HEK293 (cell line): ENCODE data around the gene OR13J1.

Experiments
- CTCF ChIA-PET: fragments of 350-600 bp; formaldehyde crosslinking; extraction: SDS; loops from one replicate; lab custom pipeline; 2021; ENCODE audit warnings: antibody characterized with exemption; lab: Yijun Ruan, JAX
- POLR2A ChIA-PET: fragments of 300-600 bp; formaldehyde crosslinking; extraction: SDS; loops from one replicate; lab custom pipeline; 2020; ENCODE audit warnings: antibody characterized with exemption, inconsistent platforms; lab: Yijun Ruan, JAX
- H3K27ac ChIP-seq: fragments of 200-500 bp; sonication (Bioruptor generic); 2 replicates; pipeline ENCODE4 v1.5.1; 2014; ENCODE audit warnings: low read depth, low read length, control low read depth, inconsistent platforms; ENCODE audit errors: extremely low read depth
- H3K36me3 ChIP-seq, 2 experiments: fragments of 200-500 bp in 1 of 2; sonication (Bioruptor generic) in 1 of 2; 1 replicate in 1 of 2; 2 replicates in 1 of 2; pipeline ENCODE4 v1.5.1; 2014 to 2017; ENCODE audit warnings: inconsistent platforms in 2 of 2, low read length in 2 of 2; ENCODE audit not compliant: control insufficient read depth in 2 of 2, insufficient read depth in 1 of 2
- H3K4me1 ChIP-seq: fragments of 200-500 bp; sonication (Bioruptor generic); 2 replicates; pipeline ENCODE4 v1.5.1; 2014; ENCODE audit warnings: mild to moderate bottlenecking, low read length, inconsistent platforms; ENCODE audit not compliant: control insufficient read depth, insufficient read depth
- H3K4me3 ChIP-seq: 2 replicates; pipeline ENCODE4 v1.5.1; 2011; ENCODE audit warnings: low read depth, mild to moderate bottlenecking, control low read depth, low read length, moderate library complexity
- H3K9me3 ChIP-seq: fragments of 200-500 bp; sonication (Bioruptor generic); 2 replicates; pipeline ENCODE4 v1.5.1; 2014; ENCODE audit warnings: low read depth, low read length, inconsistent platforms; ENCODE audit not compliant: control insufficient read depth, insufficient read depth
- GLI2 ChIP-seq: fragments of 450-650 bp; formaldehyde crosslinking; IDR thresholded peaks from 2 replicates; pipeline ENCODE4; 2017; ENCODE audit warnings: missing biosample characterization, missing genetic modification characterization, low read depth, borderline replicate concordance
- OSR2 ChIP-seq: fragments of 450-650 bp; formaldehyde crosslinking; IDR thresholded peaks from 2 replicates; pipeline ENCODE4 v1.5.1; 2016; ENCODE audit warnings: missing biosample characterization, missing genetic modification characterization
- TSHZ1 ChIP-seq: fragments of 450-650 bp; formaldehyde crosslinking; IDR thresholded peaks from 2 replicates; pipeline ENCODE4 v1.5.1; 2016; ENCODE audit warnings: missing biosample characterization, missing genetic modification characterization, borderline replicate concordance
- ZNF140 ChIP-seq: fragments of 450-650 bp; formaldehyde crosslinking; IDR thresholded peaks from 2 replicates; pipeline ENCODE4 v1.5.1; 2016; ENCODE audit warnings: missing biosample characterization, missing genetic modification characterization
- ZNF175 ChIP-seq: fragments of 450-650 bp; formaldehyde crosslinking; IDR thresholded peaks from 2 replicates; pipeline ENCODE4 v1.5.1; 2016; ENCODE audit warnings: missing biosample characterization, missing genetic modification characterization
- ZNF292 ChIP-seq: fragments of 450-650 bp; formaldehyde crosslinking; IDR thresholded peaks from 2 replicates; pipeline ENCODE4 v1.5.1; 2016; ENCODE audit warnings: low read depth, missing biosample characterization, missing genetic modification characterization, borderline replicate concordance
- ZNF366 ChIP-seq: fragments of 450-650 bp; formaldehyde crosslinking; conservative IDR thresholded peaks from 2 replicates; pipeline ENCODE4 v1.5.1; 2016; ENCODE audit warnings: missing biosample characterization, missing genetic modification characterization
- ZNF37A ChIP-seq: fragments of 450-650 bp; IDR thresholded peaks from 2 replicates; pipeline ENCODE4 v1.5.1; 2018; ENCODE audit warnings: missing biosample characterization, missing genetic modification characterization
- ZNF488 ChIP-seq: fragments of 450-650 bp; formaldehyde crosslinking; IDR thresholded peaks from 2 replicates; pipeline ENCODE4 v1.5.1; 2016; ENCODE audit warnings: missing biosample characterization, missing genetic modification characterization
- ZNF530 ChIP-seq: fragments of 450-650 bp; formaldehyde crosslinking; IDR thresholded peaks from 2 replicates; pipeline ENCODE4 v1.5.1; 2016; ENCODE audit warnings: low read depth, missing biosample characterization, missing genetic modification characterization
- ZNF549 ChIP-seq: fragments of 450-650 bp; IDR thresholded peaks from 2 replicates; pipeline ENCODE4 v1.5.1; 2018; ENCODE audit warnings: missing biosample characterization, missing genetic modification characterization, mild to moderate bottlenecking, inconsistent platforms, moderate library complexity
- ZNF621 ChIP-seq: fragments of 450-650 bp; formaldehyde crosslinking; IDR thresholded peaks from 2 replicates; pipeline ENCODE4 v1.5.1; 2017; ENCODE audit warnings: missing biosample characterization, missing genetic modification characterization
- TF ChIP-seq, protein P1 (sequence below): fragments of 450-650 bp; formaldehyde crosslinking; IDR thresholded peaks from 2 replicates; pipeline ENCODE4 v1.5.1; 2016; ENCODE audit warnings: missing biosample characterization, missing genetic modification characterization
- TF ChIP-seq, protein P2 (sequence below): fragments of 450-650 bp; formaldehyde crosslinking; IDR thresholded peaks from 2 replicates; pipeline ENCODE4 v1.5.1; 2016; ENCODE audit warnings: missing biosample characterization, missing genetic modification characterization, low read depth

Gene OR13J1

DNA sequence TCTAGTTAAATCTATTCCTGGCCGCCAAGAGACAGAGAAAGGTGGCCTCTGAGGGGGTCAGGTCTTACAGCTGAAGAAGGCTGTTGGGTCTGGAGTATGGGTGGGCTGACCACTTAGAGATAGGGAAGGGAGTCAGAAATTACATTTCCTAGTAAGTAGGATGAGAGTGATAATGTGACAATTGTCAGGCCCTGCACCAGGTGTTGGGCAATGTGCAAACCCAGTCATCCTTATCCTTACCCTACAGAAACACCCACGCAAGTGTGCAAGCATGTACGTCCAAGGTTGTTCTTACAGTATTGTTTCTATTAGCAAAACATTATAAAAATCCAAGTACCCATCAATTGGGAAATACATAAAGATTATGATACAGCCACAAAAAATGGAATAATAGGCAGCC lies 48.6 kb upstream of the OR13J1 start:
- TF ChIP-seq ZNF37A (tag by site-specific recombination): no peak
- TF ChIP-seq, protein P1, sequence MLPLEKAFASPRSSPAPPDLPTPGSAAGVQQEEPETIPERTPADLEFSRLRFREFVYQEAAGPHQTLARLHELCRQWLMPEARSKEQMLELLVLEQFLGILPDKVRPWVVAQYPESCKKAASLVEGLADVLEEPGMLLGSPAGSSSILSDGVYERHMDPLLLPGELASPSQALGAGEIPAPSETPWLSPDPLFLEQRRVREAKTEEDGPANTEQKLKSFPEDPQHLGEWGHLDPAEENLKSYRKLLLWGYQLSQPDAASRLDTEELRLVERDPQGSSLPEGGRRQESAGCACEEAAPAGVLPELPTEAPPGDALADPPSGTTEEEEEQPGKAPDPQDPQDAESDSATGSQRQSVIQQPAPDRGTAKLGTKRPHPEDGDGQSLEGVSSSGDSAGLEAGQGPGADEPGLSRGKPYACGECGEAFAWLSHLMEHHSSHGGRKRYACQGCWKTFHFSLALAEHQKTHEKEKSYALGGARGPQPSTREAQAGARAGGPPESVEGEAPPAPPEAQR (tag by site-specific recombination): no peak
- no peak for TF ChIP-seq ZNF488 (tag by site-specific recombination)
- TF ChIP-seq, protein P2, sequence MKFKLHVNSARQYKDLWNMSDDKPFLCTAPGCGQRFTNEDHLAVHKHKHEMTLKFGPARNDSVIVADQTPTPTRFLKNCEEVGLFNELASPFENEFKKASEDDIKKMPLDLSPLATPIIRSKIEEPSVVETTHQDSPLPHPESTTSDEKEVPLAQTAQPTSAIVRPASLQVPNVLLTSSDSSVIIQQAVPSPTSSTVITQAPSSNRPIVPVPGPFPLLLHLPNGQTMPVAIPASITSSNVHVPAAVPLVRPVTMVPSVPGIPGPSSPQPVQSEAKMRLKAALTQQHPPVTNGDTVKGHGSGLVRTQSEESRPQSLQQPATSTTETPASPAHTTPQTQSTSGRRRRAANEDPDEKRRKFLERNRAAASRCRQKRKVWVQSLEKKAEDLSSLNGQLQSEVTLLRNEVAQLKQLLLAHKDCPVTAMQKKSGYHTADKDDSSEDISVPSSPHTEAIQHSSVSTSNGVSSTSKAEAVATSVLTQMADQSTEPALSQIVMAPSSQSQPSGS (tag by site-specific recombination): no peak
- no peak for TF ChIP-seq GLI2 (tag by site-specific recombination)
- no peak for TF ChIP-seq ZNF292 (tag by site-specific recombination)
- TF ChIP-seq ZNF621 (tag by site-specific recombination): no peak
- no peak for TF ChIP-seq TSHZ1 (tag by site-specific recombination)
- POLR2A ChIA-PET: no interaction called here
- Histone ChIP-seq H3K36me3 (no peaks in the 10 kb centered on the region), H3K4me3 (no peak overlapping the region), H3K4me1 (no peaks in the 10 kb centered on the region), H3K27ac (no peak overlapping the region), H3K9me3 (no peaks in the 10 kb centered on the region)
- CTCF ChIA-PET: interaction anchor here (1.2 to 6.5 kb wide), 3 partner anchors 8 to 27 kb away, joined by 4 to 45 read pairs (median 6); partner anchors contain the start of gene SPAAR

GRCh38 chr9:35917261-35917660 lies 47.1 kb upstream of the OR13J1 start:
- Histone ChIP-seq H3K4me3 (no peak overlapping the region), H3K27ac (no peak overlapping the region), H3K36me3 (no peaks in the 10 kb centered on the region), H3K9me3 (no peaks in the 10 kb centered on the region), H3K4me1 (no peaks in the 10 kb centered on the region)
- ChIA-PET POLR2A (no interaction called here), CTCF (interaction anchor here (0.5 to 1.7 kb wide), 4 partner anchors 32 to 127 kb away, joined by 3 to 4 read pairs (median 3); no protein-coding TSS in a partner anchor)
- TF ChIP-seq, protein P2 (tag by site-specific recombination): no peak
- TF ChIP-seq ZNF549 (tag by site-specific recombination): no peak
- no peak for TF ChIP-seq ZNF530 (tag by site-specific recombination)
- no peak for TF ChIP-seq ZNF175 (tag by site-specific recombination)
- TF ChIP-seq ZNF366 (tag by site-specific recombination): no peak
- TF ChIP-seq ZNF140 (tag by site-specific recombination): no peak
- TF ChIP-seq ZNF621 (tag by site-specific recombination): no peak
- no peak for TF ChIP-seq OSR2 (tag by site-specific recombination)
